ENCODE data around the gene S100A1. TPM values are rescaled to one million over a fixed set of nuclear protein-coding genes. Genes with fewer than 3 reads are reported as not detected.

The S100A1 gene
- not detected in 2 replicates for total RNA-seq

DNA sequence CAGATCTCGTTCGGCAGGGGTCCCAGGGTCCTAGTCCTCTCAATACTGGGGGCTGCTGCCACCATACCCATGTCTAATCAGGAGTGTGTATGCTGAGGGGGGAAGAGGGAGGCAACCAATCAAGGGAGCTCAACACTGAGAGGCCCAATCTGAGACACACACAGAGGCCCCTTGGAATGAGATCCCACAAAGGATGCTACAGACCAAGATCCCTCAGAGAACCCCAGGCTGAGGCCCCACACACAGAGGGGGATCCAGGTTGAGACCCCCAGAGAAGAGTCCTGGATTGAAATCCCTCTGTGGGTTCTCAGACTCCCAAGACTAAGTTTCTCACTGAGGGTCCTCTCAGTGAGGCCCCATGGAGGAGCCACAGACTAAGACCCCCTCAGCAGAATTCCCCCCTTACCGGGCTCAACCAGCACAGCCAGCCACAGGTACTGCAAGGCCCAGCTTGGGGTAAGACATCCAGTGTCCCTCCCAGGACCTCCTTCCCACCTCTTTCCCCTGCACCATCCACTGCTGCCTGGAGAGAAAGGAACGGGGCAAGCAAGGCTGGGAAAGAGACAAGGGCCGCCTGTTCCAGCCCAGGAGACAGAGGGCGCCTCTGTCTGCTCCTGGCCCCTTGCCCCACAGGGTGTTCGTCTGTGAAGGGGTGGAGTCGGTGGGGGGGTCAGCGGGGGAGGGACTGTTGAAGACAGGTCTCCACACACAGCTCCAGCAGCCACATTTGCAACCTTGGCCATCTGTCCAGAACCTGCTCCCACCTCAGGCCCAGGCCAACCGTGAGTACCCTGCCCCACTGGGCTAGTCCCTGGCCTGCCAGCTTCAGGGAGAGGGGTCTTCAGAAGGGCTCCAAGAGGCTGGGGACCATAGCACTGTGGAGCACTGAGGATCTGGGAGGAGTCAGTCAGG is at the start of gene S100A1:
S100A1 (plus strand) TSS at position 720 of the 912 bp plus-strand sequence. CDS start 2,088 bp downstream, outside the sequence.

DNA sequence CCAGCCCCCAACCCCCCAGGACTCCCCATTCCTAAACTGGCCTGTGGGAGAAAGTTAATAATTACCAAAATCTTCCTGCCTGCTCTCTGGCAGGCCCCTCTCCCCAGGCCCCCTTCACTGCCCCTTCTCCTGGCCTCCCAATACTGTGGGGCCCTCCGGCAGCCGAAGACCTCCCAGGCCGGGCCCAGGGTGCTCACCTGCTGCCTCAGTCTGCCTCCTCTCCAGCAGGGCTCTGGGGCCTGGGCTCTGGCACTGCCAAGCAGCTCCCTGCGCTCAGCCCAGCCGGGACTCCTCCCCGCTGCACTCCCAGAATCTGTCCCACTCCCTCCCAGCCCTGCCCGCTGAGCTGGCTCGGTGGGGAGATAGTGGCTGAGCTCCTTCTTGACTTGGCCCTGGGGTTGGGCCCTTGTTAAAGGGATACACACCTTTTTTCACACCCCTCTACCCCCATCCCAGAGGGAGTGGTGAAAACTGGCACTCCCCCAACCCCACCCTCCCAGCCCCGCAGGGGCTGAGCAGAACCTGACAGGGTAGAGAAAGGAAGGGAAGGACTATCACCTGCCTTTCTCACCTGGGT is 15.4 kb upstream of the S100A1 start, which contains the start of gene S100A16:
S100A16 (minus strand) TSS at position 383 of the 577 bp plus-strand sequence. CDS start 4,986 bp downstream, outside the sequence.

DNA sequence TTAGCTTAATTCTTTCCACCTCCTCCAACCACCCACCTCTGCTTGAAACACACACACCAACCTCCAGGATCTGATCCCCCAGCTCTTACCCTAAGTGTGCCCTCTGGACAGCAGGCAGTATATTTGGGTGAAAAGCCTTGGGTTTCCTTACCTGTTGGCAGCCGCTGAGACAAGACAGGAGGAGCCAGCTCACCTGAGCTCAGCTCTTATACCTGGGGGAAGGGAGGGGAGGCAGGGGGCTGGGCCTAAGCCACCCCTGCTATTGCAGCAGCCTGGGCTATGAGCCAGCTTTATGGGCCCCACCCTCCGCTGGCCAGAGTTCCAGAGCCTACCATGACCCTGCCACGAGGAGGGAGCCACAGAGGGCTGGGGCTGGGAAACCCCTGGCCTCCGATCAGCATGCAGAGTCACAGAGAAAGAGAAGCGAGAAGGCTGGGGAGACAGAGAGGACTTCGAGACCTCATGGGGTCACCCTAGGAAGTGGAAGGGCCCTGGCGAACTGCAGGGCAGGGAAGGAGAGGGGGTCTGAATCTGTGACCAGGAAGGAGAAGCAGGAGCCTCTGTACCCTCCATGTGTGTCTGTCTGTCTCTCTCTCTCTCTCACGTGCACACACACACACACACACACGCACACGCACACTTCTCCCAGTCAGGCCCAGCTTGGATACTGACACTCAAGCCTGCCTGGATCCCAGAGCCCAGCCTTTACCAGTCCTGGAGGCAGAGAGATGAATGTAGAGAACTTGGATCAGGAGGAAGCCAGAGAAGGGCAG is 11.9 kb upstream of the S100A1 start, which contains the start of gene S100A14:
S100A14 (minus strand) TSS at position 182 of the 773 bp plus-strand sequence. CDS start 467 bp downstream, outside the sequence.

DNA sequence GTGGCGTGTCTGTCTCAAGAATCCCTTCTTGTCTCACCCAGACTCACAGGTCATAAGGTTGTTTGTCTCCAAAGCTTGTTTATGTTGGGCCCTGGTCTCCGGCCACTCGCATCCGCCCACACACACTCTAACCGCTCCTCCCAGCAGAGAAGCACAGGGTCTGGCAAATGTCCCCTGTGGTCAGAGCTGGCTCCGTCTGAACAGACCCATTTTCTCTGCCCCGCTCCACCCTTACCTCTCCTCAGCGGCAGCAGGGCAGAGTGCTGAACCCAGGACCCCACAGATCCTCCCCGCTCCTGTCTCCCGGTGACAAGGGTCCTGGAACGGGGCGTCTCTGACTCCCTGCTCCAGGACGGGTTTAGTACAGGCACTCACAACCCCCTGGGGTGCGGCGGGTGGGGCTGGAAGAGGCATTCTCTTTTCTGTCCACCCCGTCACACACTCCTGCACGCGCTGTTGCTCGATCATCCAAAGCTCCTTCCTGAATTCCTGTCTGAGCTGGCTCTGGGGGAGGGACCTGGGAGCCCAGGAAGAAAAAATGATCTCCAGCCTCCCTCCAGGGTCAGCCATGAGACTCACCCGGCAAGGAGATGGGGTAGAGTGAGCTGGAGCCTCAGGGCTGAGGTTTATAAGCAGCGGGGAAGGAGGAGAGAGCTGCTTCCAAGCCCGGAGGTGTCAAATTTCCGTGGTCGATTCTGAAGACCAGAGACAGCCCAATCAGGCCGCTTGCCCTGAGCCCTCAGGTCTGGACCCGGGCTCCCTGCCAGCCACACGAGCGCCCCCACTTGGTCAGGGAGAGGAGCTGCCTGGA is 1.1 kb upstream of the S100A1 start, which contains the start of gene S100A13:
S100A13 (minus strand) TSS at position 602 of the 811 bp plus-strand sequence. CDS start 1,033 bp downstream, outside the sequence.

DNA sequence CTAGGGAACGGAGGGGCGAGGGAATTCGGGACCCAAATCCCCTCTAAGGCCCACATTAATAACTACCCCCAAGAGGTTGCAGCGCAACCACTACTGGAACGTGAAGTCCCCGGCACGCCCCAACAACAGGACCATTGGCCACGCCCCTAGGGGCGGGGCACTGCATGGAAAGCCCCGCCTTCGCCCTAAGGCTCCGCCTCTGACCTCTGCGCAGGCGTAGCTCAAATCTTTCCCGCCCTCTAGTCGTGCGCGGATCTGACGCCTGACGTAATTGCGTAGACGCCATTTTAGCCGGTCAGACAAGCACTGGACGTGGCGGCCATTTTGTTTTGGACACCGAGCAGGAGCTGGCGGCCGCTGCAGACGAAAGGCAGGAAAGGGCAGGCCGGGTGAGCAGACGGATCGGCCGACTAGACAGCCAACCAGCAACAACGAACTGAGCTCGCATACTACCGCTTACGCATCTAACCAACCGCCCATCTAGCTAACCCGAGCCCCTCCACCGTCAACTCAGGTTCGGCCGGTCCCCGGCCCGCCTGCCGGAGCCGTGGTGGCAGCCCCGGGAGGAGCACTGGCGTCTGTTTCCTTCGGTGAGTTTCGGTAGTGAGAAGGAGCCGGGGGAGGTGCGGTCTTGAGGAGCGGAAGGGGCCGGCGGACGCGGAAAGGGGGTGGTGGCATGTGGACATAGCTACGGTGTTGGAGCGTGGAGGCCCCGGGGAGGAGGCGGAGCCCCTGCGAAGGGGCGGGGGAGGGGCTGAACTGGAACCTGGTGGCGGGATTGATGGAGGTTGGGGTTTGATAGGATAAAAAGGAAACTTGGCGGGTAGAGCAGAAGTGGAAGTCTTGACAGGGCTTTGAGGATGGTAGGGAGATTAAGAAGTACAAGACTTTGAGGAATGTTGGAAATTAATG is 5.8 kb downstream of the S100A1 start, which contains the start of gene CHTOP:
CHTOP (plus strand) TSS at position 313 of the 912 bp plus-strand sequence. CDS start 2,523 bp downstream, outside the sequence.

DNA sequence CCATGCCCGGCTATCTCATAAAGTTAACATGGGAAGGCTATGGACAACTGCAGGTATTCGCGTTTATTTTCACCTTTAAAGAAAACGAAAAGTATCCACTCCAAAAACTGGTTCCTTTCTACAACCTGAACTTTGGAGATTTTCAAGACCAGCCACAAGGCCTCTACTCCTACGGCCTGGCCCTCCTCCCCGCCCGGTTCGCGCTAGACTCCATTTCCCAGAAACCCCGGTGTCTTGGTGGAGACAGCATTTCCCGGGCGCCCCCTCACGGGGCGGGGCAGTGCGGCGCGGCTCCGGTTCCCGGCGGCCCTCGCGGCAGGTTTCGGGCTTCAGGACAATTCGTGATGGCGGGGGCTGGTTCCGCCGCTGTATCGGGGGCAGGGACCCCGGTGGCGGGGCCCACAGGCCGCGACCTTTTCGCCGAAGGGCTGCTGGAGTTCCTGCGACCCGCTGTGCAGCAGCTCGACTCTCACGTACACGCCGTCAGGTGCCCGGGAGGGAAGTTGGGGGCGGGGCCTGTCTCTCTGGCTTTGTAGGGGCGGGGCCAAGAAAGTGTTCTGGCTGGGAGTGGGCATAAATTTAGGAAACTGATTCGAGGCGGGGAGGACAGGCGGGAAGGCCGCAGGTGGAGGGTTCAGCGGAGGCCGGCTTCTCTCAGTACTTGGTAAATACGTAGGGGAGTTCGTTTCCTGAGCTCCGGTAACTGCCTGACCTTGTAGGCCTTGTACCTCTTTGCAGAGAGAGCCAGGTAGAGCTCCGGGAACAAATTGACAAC is 30.4 kb downstream of the S100A1 start, which contains the start of gene SNAPIN:
SNAPIN (plus strand) TSS at position 304 of the 775 bp plus-strand sequence; CDS start at position 345, 41 bp downstream.

DNA sequence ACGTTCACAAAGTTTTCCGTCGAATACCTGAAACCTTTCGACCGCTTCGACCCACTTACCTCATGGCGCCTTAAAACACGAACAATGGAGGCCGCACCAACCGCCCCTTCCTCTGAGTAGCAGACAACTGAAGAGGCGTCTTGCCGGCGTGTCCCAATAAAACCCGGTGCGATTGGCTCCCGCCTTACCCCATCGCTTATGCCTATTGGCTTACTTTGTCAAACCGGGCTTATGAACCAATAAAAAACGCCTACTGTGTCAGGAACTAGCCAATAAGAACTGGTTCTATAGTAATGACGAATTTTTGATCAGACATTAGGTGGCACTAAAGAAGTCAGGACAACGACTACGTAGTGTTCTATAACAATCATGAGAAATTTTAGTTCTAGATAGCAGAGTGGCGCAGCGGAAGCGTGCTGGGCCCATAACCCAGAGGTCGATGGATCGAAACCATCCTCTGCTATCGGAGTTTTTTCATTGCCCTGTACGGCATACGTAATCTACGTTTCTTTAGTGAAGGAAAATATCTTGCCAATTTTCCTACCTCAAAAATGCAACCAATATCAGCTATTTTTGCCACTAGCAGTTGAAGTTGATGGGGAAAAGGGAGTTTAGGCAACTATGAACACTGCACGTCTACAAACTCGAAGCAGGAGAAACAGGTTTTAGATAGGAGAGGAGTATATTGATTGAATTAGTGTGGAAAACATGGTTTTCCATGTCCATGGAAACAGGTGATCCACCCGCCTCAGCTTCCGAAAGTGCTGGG is 42.8 kb downstream of the S100A1 start, which contains the start of gene ILF2:
ILF2 (minus strand) TSS at position 135 of the 769 bp plus-strand sequence; CDS start at position 64, 71 bp downstream.

DNA sequence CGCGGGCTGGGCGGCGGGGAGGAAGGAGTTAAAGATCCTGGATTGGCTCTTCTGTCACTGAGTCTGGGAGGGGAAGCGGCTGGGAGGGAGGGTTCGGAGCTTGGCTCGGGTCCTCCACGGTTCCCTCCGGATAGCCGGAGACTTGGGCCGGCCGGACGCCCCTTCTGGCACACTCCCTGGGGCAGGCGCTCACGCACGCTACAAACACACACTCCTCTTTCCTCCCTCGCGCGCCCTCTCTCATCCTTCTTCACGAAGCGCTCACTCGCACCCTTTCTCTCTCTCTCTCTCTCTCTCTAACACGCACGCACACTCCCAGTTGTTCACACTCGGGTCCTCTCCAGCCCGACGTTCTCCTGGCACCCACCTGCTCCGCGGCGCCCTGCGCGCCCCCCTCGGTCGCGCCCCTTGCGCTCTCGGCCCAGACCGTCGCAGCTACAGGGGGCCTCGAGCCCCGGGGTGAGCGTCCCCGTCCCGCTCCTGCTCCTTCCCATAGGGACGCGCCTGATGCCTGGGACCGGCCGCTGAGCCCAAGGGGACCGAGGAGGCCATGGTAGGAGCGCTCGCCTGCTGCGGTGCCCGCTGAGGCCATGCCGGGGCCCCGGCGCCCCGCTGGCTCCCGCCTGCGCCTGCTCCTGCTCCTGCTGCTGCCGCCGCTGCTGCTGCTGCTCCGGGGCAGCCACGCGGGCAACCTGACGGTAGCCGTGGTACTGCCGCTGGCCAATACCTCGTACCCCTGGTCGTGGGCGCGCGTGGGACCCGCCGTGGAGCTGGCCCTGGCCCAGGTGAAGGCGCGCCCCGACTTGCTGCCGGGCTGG is 50.5 kb downstream of the S100A1 start, which contains the start of gene NPR1:
NPR1 (plus strand) TSS at position 170 of the 818 bp plus-strand sequence; CDS start at position 591, 421 bp downstream.

Other genes starting within 250 kb of the S100A1 start
- gene S100A8, start 237.4 kb upstream of the S100A1 start, total RNA-seq: not detected in 2 replicates
- gene S100A7A, start 211.9 kb upstream of the S100A1 start, total RNA-seq: not detected in 2 replicates
- not detected in 2 replicates for gene S100A7, start 167.8 kb upstream of the S100A1 start, total RNA-seq
- 478 and 706 TPM in 2 replicates for gene S100A6, start 92.4 kb upstream of the S100A1 start, total RNA-seq
- gene S100A5, start 87.5 kb upstream of the S100A1 start, total RNA-seq: 0.17 TPM in 1 of 2 replicates, not detected in the other
- 18.1 and 19.9 TPM in 2 replicates for gene S100A4, start 82.6 kb upstream of the S100A1 start, total RNA-seq
- gene S100A3, start 79.2 kb upstream of the S100A1 start, total RNA-seq: 0.26 and 1.3 TPM in 2 replicates
- 0.86 and 0.98 TPM in 2 replicates for gene S100A2, start 62.6 kb upstream of the S100A1 start, total RNA-seq
- 456 and 493 TPM in 2 replicates for gene S100A16, start 15.3 kb upstream of the S100A1 start, total RNA-seq
- gene S100A14, start 12.1 kb upstream of the S100A1 start, total RNA-seq: 0.43 TPM in 1 of 2 replicates, not detected in the other
- 161 and 182 TPM in 2 replicates for gene S100A13, start 929 bp upstream of the S100A1 start, total RNA-seq
- 23.4 and 30.3 TPM in 2 replicates for gene CHTOP, start 5.6 kb downstream of the S100A1 start, total RNA-seq
- gene SNAPIN, start 30.3 kb downstream of the S100A1 start, total RNA-seq: 56.7 and 68.2 TPM in 2 replicates
- 169 and 218 TPM in 2 replicates for gene ILF2, start 42.6 kb downstream of the S100A1 start, total RNA-seq
- gene NPR1, start 50.3 kb downstream of the S100A1 start, total RNA-seq: 20.4 and 32.7 TPM in 2 replicates
- gene INTS3, start 99.6 kb downstream of the S100A1 start, total RNA-seq: 15.0 and 18.9 TPM in 2 replicates
- gene SLC27A3, start 147.0 kb downstream of the S100A1 start, total RNA-seq: 41.2 and 59.6 TPM in 2 replicates

Data from dermis lymphatic vessel endothelial cell (primary cell).